Measurements from ENCODE around the gene TTYH3.
"Not testable (repeated sequence)": the region's sequence is repeated elsewhere in the genome, so short reads cannot be mapped to it uniquely, and the experiment has no call there.

Gene TTYH3
- 3.7 to 5.1 reads per million in 2 donors for total RNA-seq

GRCh38 chr7:2631946-2632732, at the start of gene TTYH3:
TSS of gene TTYH3 (plus strand) at chr7:2631986. CDS start at chr7:2632156, 170 bp downstream.
- no peak for DNase-seq

GRCh38 chr7:2582006-2582735, 49.6 kb upstream of the TTYH3 start:
- no peak for DNase-seq

GRCh38 chr7:2583798-2584580, 47.8 kb upstream of the TTYH3 start:
- no peak for DNase-seq

- DNase-seq = no peak
These were observed 46.3 kb upstream of the TTYH3 start for GRCh38 chr7:2585446-2585845.

- no peak for DNase-seq
These were observed 45.3 kb upstream of the TTYH3 start for GRCh38 chr7:2586326-2587020.

DNA sequence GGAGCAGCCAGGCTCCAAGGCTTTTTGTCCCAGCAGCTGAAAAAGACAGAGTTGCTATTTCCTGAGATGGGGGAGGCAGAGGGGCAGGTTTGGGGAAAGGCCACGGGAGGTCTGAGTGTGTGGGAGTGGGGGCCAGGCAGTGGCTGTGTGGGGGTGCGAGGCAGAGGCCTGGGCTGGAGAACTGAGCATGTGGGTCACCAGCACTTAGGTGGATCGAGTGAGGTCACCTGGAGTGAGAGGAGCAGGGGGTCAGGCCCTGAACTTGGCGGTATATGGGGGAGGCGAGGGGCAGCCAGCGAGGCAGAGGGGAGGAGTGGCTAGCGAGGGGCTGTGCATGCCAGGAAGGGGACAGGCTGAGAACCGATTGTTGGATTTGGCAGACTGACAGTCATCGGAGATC, 44.7 kb upstream of the TTYH3 start:
- DNase-seq = no peak

GRCh38 chr7:2587778-2588177, 44.0 kb upstream of the TTYH3 start:
- no peak for DNase-seq

- no peak for DNase-seq
These were observed 42.4 kb upstream of the TTYH3 start for GRCh38 chr7:2589341-2589740.

DNA sequence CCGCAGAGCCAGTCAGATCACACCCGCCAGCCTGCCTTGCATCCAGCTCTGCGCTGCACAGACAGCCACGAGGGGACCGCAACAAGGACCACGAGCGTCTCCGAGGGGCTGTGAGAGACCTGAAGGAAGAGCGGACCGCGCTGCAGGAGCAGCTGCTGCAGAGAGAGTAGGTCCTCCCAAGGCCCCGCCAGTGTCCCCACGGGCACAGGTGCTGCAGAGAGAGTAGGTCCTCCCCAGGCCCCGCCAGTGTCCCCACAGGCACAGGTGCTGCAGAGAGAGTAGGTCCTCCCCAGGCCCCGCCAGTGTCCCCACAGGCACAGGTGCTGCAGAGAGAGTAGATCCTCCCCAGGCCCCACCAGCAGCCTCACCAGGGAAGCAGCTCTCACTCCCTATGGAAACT, 41.8 kb upstream of the TTYH3 start:
- DNase-seq = not testable (repeated sequence)

- no peak for DNase-seq
These were observed 39.4 kb upstream of the TTYH3 start for GRCh38 chr7:2592375-2592865.

- no peak for DNase-seq
These were observed 38.6 kb upstream of the TTYH3 start for GRCh38 chr7:2593036-2593727.

GRCh38 chr7:2594599-2594998, 37.2 kb upstream of the TTYH3 start:
- no peak for DNase-seq

GRCh38 chr7:2595258-2595860, 36.4 kb upstream of the TTYH3 start:
- no peak for DNase-seq

GRCh38 chr7:2596464-2597272, 35.1 kb upstream of the TTYH3 start:
- DNase-seq = no peak

GRCh38 chr7:2597273-2597640, 34.5 kb upstream of the TTYH3 start:
- no peak for DNase-seq

DNA sequence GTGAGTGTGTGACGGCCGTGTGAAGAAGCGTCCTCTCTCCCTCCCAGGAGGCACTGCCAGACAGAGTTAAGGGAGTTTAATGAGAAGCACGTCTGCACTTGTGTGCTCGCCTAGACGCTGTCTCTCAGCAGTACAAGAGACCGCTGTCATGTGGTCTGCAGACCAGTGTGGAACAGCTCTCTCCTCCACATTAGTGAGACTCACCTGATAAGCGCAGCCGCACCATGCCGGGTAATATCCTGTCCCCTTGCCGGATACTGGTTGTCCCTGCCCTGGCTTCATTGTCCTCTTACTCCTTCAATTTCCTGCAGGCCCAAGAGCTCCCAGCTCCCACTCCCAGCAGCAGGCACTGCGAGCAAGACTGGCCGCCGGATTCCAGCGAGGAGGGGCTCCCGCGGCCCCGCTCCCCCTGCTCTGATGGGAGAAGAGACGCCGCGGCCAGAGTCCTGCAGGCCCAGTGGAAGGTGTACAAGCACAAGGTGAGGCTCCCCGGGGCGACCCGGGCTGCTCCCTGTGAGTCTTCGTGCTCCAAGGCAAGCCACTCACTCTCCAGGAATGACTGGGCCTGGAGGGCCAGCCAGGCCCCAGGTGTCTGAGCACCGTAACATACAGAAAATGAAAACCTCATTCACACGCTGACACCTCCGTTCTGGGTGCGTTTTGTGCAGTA, 33.5 kb upstream of the TTYH3 start:
- DNase-seq = no peak

DNA sequence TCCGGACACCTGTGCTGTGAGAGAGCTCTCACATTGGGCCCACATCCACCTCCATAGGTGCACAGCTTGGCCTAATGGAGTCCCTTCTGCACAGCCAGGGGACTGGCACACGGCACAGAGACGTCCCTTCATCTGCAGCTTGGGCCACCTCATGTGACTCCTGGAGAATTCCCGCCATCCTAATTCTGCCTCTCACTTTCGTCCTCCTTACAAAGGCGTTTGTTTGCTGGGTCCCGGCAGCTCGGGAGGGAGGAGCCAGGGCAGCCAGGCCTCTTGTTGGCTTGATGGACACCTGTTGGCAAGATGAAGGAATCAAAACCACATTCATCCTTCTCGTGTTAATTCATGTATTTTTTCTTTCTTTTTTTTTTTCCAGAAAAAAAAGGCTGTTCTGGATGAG, 30.7 kb upstream of the TTYH3 start:
- no peak for DNase-seq

DNA sequence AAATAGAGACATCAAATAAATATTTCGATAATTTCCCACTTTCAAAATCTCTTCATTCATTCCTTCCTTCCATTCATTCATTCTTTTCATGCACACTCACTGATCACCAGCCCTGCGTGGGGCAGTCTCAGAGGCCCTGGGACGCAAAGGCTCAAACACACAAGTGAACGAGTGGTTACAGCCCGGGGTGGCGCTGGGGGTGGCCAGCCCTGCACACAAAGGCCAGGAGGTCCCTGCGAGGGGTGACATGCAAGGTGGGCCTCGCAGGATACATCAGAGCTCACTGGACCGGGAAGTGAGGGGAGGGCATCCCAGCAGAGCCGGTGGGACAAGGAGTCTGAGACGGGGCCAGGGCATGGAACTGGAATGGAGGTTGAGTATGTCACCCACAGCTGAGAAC, 29.9 kb upstream of the TTYH3 start:
- DNase-seq = no peak

GRCh38 chr7:2602406-2603043, 29.3 kb upstream of the TTYH3 start:
- no peak for DNase-seq
